DOHH2 (cell line): ENCODE data around the gene LRMDA.

ENCODE experiments used
- H3F3A ChIP-seq: fragments of 200-600 bp; sonication (generic), shearing (Covaris generic); 2 replicates; pipeline ENCODE4 v1.6.0; 2016; ENCODE audit warnings: antibody characterized with exemption, mild to moderate bottlenecking; ENCODE audit not compliant: control insufficient read depth, insufficient read depth
- H3K27ac ChIP-seq: fragments of 200-600 bp; sonication (generic); 2 replicates; pipeline ENCODE4 v1.5.1; 2014; ENCODE audit warnings: low read depth, mild to moderate bottlenecking, low read length, moderate library complexity
- H3K27me3 ChIP-seq: fragments of 200-600 bp; sonication (generic); 2 replicates; pipeline ENCODE4 v1.6.1; 2014; ENCODE audit warnings: mild to moderate bottlenecking, low read length, mixed read lengths; ENCODE audit not compliant: control insufficient read depth
- H3K36me3 ChIP-seq: fragments of 200-600 bp; sonication (generic); 2 replicates; pipeline ENCODE4 v1.6.1; 2014; ENCODE audit warnings: mild to moderate bottlenecking, low read length, moderate library complexity, mixed read lengths; ENCODE audit not compliant: control insufficient read depth
- H3K4me1 ChIP-seq: fragments of 200-600 bp; sonication (generic); 2 replicates; pipeline ENCODE4 v1.6.1; 2014; ENCODE audit warnings: mild to moderate bottlenecking, low read length, mixed read lengths; ENCODE audit not compliant: control insufficient read depth
- H3K4me2 ChIP-seq: fragments of 200-600 bp; sonication (generic); 2 replicates; pipeline ENCODE4 v1.6.0; 2014; ENCODE audit warnings: mild to moderate bottlenecking, low read length, moderate library complexity
- H3K4me3 ChIP-seq: fragments of 200-600 bp; sonication (generic); 2 replicates; pipeline ENCODE4 v1.5.1; 2014; ENCODE audit warnings: mild to moderate bottlenecking, low read length, mixed read lengths
- H3K79me2 ChIP-seq: fragments of 200-600 bp; sonication (generic); 2 replicates; pipeline ENCODE4 v1.6.1; 2014; ENCODE audit warnings: mild to moderate bottlenecking, low read length, mixed read lengths; ENCODE audit not compliant: control insufficient read depth
- H3K9me2 ChIP-seq: fragments of 200-600 bp; sonication (generic); replicated peaks from 2 replicates; pipeline ENCODE4 v1.6.1; 2014; ENCODE audit warnings: mild to moderate bottlenecking, low read length, mixed read lengths; ENCODE audit not compliant: control insufficient read depth
- H3K9me3 ChIP-seq: fragments of 200-600 bp; sonication (generic); 2 replicates; pipeline ENCODE4 v1.6.1; 2014; ENCODE audit warnings: antibody characterized with exemption, low read length, mixed read lengths; ENCODE audit not compliant: control insufficient read depth, insufficient read depth
- H4K20me1 ChIP-seq: fragments of 200-600 bp; sonication (generic); 2 replicates; pipeline ENCODE4 v1.6.0; 2014; ENCODE audit warnings: low read depth, mild to moderate bottlenecking, antibody characterized with exemption, low read length, moderate library complexity; ENCODE audit not compliant: control insufficient read depth, insufficient read depth
- EZH2phosphoT487 ChIP-seq: fragments of 200-600 bp; sonication (generic); IDR thresholded peaks from 2 replicates; pipeline ENCODE4 v1.6.1; 2017; ENCODE audit warnings: borderline replicate concordance, mild to moderate bottlenecking, antibody characterized with exemption, low read length, moderate library complexity, mixed read lengths
- TF ChIP-seq, protein P1 (sequence below): fragments of 200-600 bp; sonication (generic); IDR thresholded peaks from one replicate; pipeline ENCODE4 v1.5.1; 2014; ENCODE audit warnings: antibody characterized with exemption, mild to moderate bottlenecking, low read depth, low read length; ENCODE audit not compliant: poor library complexity, severe bottlenecking

Gene LRMDA

DNA sequence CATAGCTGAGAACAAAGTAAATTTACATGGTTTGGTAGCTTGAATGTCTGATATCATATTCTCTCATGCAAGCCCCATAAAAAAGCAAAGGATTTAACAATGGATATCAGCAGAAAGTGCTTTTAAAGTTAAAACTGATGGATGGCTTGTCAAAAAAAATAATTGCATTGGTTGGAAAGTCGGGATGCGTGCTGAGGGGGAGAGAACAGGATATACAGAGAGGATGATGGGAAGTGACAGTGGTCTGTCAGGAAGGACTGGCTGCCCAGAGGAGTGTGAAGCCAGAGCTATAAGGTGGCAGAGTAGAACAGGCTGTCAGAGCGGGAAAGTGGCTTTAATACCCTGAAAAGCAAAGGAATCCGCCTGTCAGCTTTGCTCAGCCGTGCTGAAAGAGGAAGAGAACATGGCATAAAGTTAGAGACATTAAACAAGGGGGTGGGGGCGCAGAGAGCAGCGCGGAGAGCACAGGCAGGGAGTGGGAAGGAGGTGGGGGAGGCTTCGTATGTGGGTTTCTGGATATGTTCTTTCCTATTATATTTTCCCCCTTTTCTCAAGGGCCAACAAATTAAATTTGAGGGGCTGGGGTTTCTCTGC, 493.0 kb downstream of the LRMDA start:
- H4K20me1 ChIP-seq: no peaks in the 10 kb centered on the region
- H3K27me3 ChIP-seq: no peaks in the 10 kb centered on the region
- H3K36me3 ChIP-seq: no peaks in the 10 kb centered on the region
- H3F3A ChIP-seq: no peaks in the 10 kb centered on the region
- H3K9me3 ChIP-seq: no peaks in the 10 kb centered on the region
- H3K79me2 ChIP-seq: no peaks in the 10 kb centered on the region
- no peak overlapping the region for H3K4me2 ChIP-seq
- no peaks in the 10 kb centered on the region for H3K9me2 ChIP-seq
- TF ChIP-seq EZH2phosphoT487: no peak
- TF ChIP-seq, protein P1, sequence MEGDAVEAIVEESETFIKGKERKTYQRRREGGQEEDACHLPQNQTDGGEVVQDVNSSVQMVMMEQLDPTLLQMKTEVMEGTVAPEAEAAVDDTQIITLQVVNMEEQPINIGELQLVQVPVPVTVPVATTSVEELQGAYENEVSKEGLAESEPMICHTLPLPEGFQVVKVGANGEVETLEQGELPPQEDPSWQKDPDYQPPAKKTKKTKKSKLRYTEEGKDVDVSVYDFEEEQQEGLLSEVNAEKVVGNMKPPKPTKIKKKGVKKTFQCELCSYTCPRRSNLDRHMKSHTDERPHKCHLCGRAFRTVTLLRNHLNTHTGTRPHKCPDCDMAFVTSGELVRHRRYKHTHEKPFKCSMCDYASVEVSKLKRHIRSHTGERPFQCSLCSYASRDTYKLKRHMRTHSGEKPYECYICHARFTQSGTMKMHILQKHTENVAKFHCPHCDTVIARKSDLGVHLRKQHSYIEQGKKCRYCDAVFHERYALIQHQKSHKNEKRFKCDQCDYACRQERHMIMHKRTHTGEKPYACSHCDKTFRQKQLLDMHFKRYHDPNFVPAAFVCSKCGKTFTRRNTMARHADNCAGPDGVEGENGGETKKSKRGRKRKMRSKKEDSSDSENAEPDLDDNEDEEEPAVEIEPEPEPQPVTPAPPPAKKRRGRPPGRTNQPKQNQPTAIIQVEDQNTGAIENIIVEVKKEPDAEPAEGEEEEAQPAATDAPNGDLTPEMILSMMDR: no peak
- H3K27ac ChIP-seq: no peak overlapping the region
- no peaks in the 10 kb centered on the region for H3K4me1 ChIP-seq
- no peak overlapping the region for H3K4me3 ChIP-seq

DNA sequence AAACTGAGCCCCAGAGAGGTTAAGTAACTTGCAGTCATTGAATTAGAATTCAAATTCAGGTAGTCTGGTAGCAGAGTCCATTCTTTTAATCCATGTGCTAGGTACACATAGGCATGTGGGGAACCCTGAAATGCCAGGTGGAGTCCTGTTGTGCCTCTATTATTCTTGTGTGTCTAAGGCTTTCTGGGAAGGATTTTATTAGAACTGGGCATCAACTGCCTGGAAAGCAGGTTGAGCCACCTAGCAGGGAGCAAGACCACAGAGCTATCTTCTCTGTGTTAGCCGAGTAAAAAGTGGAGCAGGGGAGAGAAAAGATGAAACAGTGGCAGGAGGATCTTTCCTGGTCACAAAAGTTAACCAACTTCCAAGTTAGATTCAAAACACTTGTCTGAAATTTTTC, 494.6 kb downstream of the LRMDA start:
- TF ChIP-seq EZH2phosphoT487: no peak
- TF ChIP-seq, protein P1: no peak
- H3K4me1 ChIP-seq: no peaks in the 10 kb centered on the region
- H3K27me3 ChIP-seq: no peaks in the 10 kb centered on the region
- no peaks in the 10 kb centered on the region for H4K20me1 ChIP-seq
- no peaks in the 10 kb centered on the region for H3K9me2 ChIP-seq
- H3K36me3 ChIP-seq: no peaks in the 10 kb centered on the region
- H3K4me3 ChIP-seq: no peak overlapping the region
- no peaks in the 10 kb centered on the region for H3F3A ChIP-seq
- no peaks in the 10 kb centered on the region for H3K79me2 ChIP-seq
- no peak overlapping the region for H3K4me2 ChIP-seq
- H3K27ac ChIP-seq: no peak overlapping the region
- no peaks in the 10 kb centered on the region for H3K9me3 ChIP-seq

DNA sequence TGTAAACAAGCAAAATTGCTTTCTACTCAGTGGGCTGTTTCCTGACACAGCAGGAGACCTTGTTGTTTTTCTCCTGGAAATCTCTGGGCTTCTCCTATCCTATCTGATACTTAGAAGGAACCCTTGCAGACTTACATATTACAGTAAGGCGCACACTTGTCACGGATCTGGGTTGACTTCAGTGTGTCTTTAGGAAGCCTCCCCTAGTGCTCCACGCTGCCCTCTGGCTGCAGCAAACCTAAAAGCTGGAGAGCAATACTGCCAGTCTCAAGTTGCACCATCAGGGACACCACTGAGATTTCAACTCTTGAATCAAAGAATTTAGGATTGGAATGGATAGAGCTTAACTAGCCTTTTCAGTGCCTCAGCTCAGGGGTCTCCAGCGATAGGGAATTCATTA, 495.3 kb downstream of the LRMDA start:
- Histone ChIP-seq H3K9me3 (no peaks in the 10 kb centered on the region), H4K20me1 (no peaks in the 10 kb centered on the region), H3K79me2 (no peaks in the 10 kb centered on the region), H3K36me3 (no peaks in the 10 kb centered on the region), H3K4me3 (no peak overlapping the region), H3K9me2 (no peaks in the 10 kb centered on the region), H3F3A (no peaks in the 10 kb centered on the region), H3K4me1 (no peaks in the 10 kb centered on the region), H3K27me3 (no peaks in the 10 kb centered on the region), H3K27ac (no peak overlapping the region), H3K4me2 (no peak overlapping the region)
- TF ChIP-seq EZH2phosphoT487: no peak
- TF ChIP-seq, protein P1: peak; percentile 27
